ENCODE measurements around the gene NTM.
"Not testable (repeated sequence)": the region's sequence is repeated elsewhere in the genome, so short reads cannot be mapped to it uniquely, and the experiment has no call there.

DNA sequence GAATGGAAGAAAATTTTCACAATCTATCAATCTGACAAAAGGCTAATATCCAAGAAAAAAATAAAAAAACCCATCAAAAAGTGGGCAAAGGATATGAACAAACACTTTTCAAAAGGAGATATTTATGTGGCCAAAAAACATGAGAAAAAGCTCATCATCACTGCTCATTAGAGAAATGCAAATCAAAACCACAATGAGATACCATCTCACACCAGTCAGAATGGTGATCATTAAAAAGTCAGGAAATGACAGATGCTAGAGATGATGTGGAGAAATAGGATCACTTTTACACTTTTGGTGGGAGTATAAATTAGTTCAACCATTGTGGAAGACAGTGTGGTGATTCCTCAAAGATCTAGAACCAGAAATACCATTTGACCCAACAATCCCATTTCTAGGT, 999.7 kb downstream of the NTM start:
- TF ChIP-seq, protein P1, sequence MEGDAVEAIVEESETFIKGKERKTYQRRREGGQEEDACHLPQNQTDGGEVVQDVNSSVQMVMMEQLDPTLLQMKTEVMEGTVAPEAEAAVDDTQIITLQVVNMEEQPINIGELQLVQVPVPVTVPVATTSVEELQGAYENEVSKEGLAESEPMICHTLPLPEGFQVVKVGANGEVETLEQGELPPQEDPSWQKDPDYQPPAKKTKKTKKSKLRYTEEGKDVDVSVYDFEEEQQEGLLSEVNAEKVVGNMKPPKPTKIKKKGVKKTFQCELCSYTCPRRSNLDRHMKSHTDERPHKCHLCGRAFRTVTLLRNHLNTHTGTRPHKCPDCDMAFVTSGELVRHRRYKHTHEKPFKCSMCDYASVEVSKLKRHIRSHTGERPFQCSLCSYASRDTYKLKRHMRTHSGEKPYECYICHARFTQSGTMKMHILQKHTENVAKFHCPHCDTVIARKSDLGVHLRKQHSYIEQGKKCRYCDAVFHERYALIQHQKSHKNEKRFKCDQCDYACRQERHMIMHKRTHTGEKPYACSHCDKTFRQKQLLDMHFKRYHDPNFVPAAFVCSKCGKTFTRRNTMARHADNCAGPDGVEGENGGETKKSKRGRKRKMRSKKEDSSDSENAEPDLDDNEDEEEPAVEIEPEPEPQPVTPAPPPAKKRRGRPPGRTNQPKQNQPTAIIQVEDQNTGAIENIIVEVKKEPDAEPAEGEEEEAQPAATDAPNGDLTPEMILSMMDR (IDR thresholded peaks at IDR 0.05; ENCODE audit: low read depth, low read length, poor library complexity, severe bottlenecking) = not testable (repeated sequence)
- TF ChIP-seq EZH2phosphoT487 (IDR thresholded peaks at IDR 0.05; ENCODE audit: borderline replicate concordance, low read length) = not testable (repeated sequence)
